NCI-H187 (cell line): ENCODE measurements around the gene PPP1R3E.
"Not testable (repeated sequence)": the region's sequence is repeated elsewhere in the genome, so short reads cannot be mapped to it uniquely, and the experiment has no call there.

Source experiments
- DNase-seq, 2 experiments: peaks; one replicate each; lab custom pipeline; 2025; lab: John Stamatoyannopoulos, UW

PPP1R3E gene

GRCh38 chr14:23302290-23303225 lies at the start of gene PPP1R3E:
Gene PPP1R3E, minus strand, starts transcription at chr14:23302859. Its CDS starts 283 bp downstream, at chr14:23302576.
- DNase-seq: peak; percentile 69 to 81

DNA sequence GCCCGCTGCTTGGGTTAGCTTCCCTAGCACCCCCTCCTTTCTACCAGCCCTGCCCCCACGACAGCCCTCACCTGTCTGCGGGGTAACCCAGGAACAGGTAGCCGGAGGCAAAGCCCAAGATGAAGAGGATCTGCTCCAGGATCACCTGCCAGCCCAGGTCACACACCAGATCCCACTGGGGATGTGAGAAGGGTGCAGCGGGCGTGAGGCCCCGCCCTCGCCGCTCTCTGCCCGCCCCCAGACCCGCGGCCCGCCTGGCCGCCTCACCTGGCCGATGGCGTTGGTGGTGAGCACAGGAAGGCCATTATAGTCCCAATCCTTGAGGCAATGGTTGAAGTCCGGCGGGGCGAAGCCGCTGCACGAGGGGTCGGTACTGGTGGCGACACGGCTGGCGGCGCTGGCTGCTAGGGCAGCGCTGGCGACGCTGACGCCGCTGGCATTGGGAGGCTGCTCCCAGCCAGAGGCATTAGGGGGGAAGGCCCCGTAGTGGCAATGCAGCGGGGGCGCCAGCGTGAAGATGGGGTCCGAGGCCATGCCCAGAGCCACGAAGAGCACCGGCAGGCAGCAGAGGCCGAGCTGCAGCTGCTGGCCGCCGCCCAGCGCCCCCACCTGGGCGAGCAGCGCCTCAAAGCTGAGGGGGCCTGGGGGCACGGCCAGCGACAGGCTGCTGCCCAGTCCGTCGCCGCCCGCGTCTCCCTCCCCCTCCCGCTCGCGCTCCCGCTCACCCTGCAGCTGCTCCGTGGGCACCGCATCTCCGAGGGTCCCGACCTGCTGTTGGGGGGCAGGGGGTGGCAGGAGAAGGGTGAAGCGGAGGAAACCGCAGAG lies 49.2 kb upstream of the PPP1R3E start:
- DNase-seq: no peak

- DNase-seq: no peak
Measured at GRCh38 chr14:23349156-23349845, 46.6 kb upstream of the PPP1R3E start.

GRCh38 chr14:23348297-23348655 lies 45.6 kb upstream of the PPP1R3E start:
- DNase-seq: no peak

GRCh38 chr14:23347406-23348296 lies 45.0 kb upstream of the PPP1R3E start:
- DNase-seq: no peak

DNA sequence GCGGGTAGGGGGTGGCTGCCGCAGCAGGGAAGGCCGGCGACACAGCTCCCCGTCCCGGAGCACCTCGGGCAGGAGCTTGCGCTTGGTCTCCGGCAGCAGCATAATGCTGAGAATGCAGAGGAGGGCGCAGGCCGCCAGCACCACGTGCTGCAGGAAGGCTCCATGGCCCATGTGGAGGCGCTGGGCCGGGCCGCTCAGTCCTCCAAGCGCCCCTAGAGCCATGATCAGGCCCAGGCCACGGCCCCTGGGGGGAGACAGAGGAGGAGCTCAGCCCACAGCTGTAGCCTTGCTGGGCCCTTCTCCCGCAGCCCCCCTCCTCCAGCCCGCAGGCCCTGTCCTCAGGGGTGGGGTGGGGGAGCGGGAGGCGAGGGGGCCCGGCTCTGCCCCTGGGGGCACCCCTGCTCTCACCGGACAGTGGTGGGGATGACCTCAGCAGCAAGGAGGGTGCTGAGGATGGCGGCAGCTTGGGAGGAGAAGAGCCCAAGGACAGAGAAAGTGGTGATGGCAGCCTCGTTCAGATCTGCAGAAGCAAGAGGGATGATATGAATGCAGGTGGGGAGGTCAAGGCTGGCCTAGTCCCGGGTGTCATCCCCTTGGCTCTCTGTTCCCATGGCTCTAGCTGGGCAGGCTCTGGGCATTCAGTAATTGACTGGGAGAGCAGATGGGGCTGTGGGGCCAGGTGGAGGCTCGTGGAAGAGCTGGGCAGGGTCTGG lies 44.2 kb upstream of the PPP1R3E start:
- no peak for DNase-seq

DNA sequence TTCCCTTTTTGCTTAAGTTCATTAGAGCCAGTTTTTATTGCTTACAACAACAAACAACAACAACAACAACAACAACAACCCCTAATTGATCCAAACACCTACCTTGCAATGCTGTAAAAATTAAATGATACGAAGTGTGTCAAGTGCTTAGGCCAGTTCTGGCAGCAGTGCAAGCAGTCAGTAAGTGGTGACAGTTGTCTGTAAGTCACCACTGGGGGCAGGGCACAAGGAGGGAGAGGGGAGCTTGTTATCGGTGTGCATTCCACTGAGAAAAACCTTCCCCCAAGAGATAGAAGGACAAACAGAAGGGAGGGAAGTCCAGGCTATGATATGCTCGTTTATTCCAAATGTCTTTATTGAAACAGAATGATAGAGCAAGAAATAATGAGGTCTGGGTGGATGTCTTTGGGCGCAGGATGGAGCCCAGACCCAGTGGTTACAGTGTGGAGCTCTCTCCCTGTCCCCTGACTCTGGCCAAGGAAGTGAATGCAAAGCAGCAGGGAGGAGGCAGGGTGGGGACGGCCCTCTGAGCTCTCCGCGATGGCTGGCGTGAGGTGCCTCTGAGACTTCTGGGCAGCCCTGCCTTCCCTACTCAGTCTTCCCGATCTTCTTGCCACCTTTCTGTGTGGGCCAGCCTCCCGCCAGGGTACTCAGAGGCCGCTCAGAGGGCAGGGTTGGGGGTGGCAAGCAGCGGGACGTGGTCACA lies 43.5 kb upstream of the PPP1R3E start:
- DNase-seq: no peak

GRCh38 chr14:23344481-23344880 lies 41.8 kb upstream of the PPP1R3E start:
- no peak for DNase-seq

DNA sequence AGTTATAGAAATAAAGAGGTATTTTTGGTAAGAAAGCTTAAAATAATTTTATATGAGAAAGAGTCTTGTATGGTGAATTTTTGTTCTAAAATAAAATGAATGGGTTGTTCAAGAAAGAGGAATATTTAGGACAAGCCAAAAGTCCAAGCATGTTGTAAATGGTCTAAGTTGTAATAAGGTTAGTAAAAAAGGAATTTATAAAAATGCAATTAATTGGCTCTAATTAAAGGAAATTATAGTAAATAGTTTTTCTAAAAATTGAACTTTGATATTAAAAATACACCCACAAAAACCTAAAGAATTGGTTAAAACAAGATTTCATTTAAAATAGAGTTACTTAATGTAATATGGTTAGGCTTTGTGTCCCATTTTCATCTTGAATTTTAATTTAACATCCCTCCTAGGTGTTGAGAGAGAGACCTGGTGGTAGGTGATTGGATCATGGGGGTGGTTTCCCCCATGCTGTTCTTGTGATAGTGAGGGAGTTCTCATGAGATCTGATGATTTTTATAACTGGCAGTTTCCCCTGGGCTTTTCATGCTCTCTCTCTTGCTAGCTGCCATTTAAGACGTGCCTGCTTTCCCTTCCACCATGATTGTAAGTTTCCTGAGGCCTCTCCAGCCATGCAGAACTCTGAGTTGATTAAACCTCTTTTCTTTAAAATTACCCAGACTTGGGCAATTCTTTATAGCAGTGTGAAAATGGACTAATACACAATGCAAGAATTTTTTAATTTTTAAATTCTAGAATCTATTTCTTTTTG lies 37.0 kb upstream of the PPP1R3E start:
- DNase-seq: no peak

DNA sequence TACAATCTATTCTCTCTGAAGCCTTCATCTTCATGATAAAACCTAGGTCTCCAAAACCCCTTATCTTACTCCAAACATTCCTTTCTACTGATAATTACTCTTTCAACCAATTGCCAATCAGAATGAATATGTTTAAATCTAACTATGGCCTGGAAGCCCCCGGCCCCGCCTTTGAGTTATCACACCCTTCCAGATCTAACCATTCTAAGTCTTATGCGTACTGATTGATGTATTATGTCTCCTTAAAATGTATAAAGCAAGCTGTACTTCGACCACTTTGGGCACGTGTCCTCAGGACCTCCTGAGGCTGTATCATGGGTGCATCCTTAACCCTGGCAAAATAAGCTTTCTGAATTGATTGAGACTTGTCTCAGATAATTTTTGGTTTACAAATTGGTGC lies 33.0 kb upstream of the PPP1R3E start:
- DNase-seq: no peak

- peak; percentile 20 to 50 for DNase-seq
Measured at GRCh38 chr14:23327947-23328744, 25.5 kb upstream of the PPP1R3E start.

- DNase-seq: no peak
Measured at GRCh38 chr14:23326491-23327332, 24.1 kb upstream of the PPP1R3E start.

GRCh38 chr14:23325746-23326145 lies 23.1 kb upstream of the PPP1R3E start:
- not testable (repeated sequence) for DNase-seq

DNA sequence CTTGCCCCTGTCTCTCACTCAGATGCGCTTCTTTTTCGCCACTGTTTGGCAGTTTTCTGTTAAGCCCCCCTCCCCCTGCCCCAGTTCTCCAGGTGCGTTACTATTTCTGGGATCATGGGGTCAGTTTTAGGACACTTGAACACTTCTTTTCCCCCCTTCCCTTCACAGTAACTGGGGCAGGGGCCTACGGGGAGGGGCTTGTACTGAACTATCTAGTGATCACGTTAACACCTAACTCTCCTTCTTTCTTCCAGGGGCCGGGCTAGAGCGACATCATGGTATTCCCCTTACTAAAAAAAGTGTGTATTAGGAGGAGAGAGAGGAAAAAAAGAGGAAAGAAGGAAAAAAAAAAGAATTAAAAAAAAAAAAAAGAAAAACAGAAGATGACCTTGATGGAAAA lies 22.3 kb upstream of the PPP1R3E start:
- DNase-seq: no peak

- no peak for DNase-seq
Measured at GRCh38 chr14:23324455-23324846, 21.8 kb upstream of the PPP1R3E start.

GRCh38 chr14:23323838-23324454 lies 21.3 kb upstream of the PPP1R3E start:
- DNase-seq: no peak
